Measurements from ENCODE around the gene SDHAF4.
"Not testable (repeated sequence)": the region's sequence is repeated elsewhere in the genome, so short reads cannot be mapped to it uniquely, and the experiment has no call there.

Gene SDHAF4

GRCh38 chr6:70549327-70549726 is 17.4 kb upstream of the SDHAF4 start:
- no peaks in the 10 kb centered on the region for H3K27me3 ChIP-seq (ENCODE audit: control insufficient read depth, insufficient read depth, low read length)

GRCh38 chr6:70551566-70551965 is 15.2 kb upstream of the SDHAF4 start:
- H3K9ac ChIP-seq (ENCODE audit: low read depth, low read length): no peak overlapping the region
- 0 out of 2 replicates have a peak, but pooled peaks cover 2% of the 10 kb centered on the region for H3K36me3 ChIP-seq (ENCODE audit: control insufficient read depth, insufficient read depth, low read length)
- H3K4me1 ChIP-seq (ENCODE audit: control insufficient read depth, insufficient read depth, low read length): peaks cover 17% of the 10 kb centered on the region
- no peak overlapping the region for H3K27ac ChIP-seq (ENCODE audit: low read depth, low read length)
- H3K4me3 ChIP-seq (ENCODE audit: low read depth, low read length): no peak overlapping the region
- H3K9me3 ChIP-seq (ENCODE audit: control insufficient read depth, insufficient read depth, low read length): no peaks in the 10 kb centered on the region
- no peaks in the 10 kb centered on the region for H3K27me3 ChIP-seq (ENCODE audit: control insufficient read depth, insufficient read depth, low read length)

More at GRCh38 chr6:70549327-70549726, 17.4 kb upstream of the SDHAF4 start:
- Histone ChIP-seq H3K9me3 (ENCODE audit: control insufficient read depth, insufficient read depth, low read length) (no peaks in the 10 kb centered on the region), H3K4me1 (ENCODE audit: control insufficient read depth, insufficient read depth, low read length) (peaks cover 22% of the 10 kb centered on the region), H3K27ac (ENCODE audit: low read depth, low read length) (no peak overlapping the region), H3K9ac (ENCODE audit: low read depth, low read length) (no peak overlapping the region), H3K4me3 (ENCODE audit: low read depth, low read length) (no peak overlapping the region), H3K36me3 (ENCODE audit: control insufficient read depth, insufficient read depth, low read length) (0 out of 2 replicates have a peak, but pooled peaks cover 2% of the 10 kb centered on the region)

GRCh38 chr6:70552286-70552940 is 14.3 kb upstream of the SDHAF4 start:
- not testable (repeated sequence) for H3K4me3 ChIP-seq (ENCODE audit: low read depth, low read length); H3K9me3 ChIP-seq (ENCODE audit: control insufficient read depth, insufficient read depth, low read length); H3K4me1 ChIP-seq (ENCODE audit: control insufficient read depth, insufficient read depth, low read length); H3K27me3 ChIP-seq (ENCODE audit: control insufficient read depth, insufficient read depth, low read length); H3K27ac ChIP-seq (ENCODE audit: low read depth, low read length); H3K36me3 ChIP-seq (ENCODE audit: control insufficient read depth, insufficient read depth, low read length); H3K9ac ChIP-seq (ENCODE audit: low read depth, low read length)

- Histone ChIP-seq H3K36me3 (ENCODE audit: control insufficient read depth, insufficient read depth, low read length) (0 out of 2 replicates have a peak, but pooled peaks cover 2% of the 10 kb centered on the region), H3K4me1 (ENCODE audit: control insufficient read depth, insufficient read depth, low read length) (peaks cover 4% of the 10 kb centered on the region), H3K9ac (ENCODE audit: low read depth, low read length) (no peak overlapping the region), H3K4me3 (ENCODE audit: low read depth, low read length) (no peak overlapping the region), H3K9me3 (ENCODE audit: control insufficient read depth, insufficient read depth, low read length) (no peaks in the 10 kb centered on the region), H3K27ac (ENCODE audit: low read depth, low read length) (no peak overlapping the region), H3K27me3 (ENCODE audit: control insufficient read depth, insufficient read depth, low read length) (no peaks in the 10 kb centered on the region)
Observed at GRCh38 chr6:70552974-70553373, 13.8 kb upstream of the SDHAF4 start.

- Histone ChIP-seq H3K27me3 (ENCODE audit: control insufficient read depth, insufficient read depth, low read length) (no peaks in the 10 kb centered on the region), H3K4me1 (ENCODE audit: control insufficient read depth, insufficient read depth, low read length) (no peaks in the 10 kb centered on the region), H3K9ac (ENCODE audit: low read depth, low read length) (no peak overlapping the region), H3K9me3 (ENCODE audit: control insufficient read depth, insufficient read depth, low read length) (no peaks in the 10 kb centered on the region), H3K4me3 (ENCODE audit: low read depth, low read length) (no peak overlapping the region), H3K36me3 (ENCODE audit: control insufficient read depth, insufficient read depth, low read length) (peaks cover 5% of the 10 kb centered on the region; the same call in 1 of the 2 replicates), H3K27ac (ENCODE audit: low read depth, low read length) (no peak overlapping the region)
Observed at GRCh38 chr6:70557998-70558397, 8.7 kb upstream of the SDHAF4 start.

- H3K27ac ChIP-seq (ENCODE audit: low read depth, low read length); H3K27me3 ChIP-seq (ENCODE audit: control insufficient read depth, insufficient read depth, low read length); H3K4me3 ChIP-seq (ENCODE audit: low read depth, low read length): not testable (repeated sequence)
Observed at GRCh38 chr6:70562401-70562800, 4.3 kb upstream of the SDHAF4 start.

GRCh38 chr6:70563530-70563929 is 3.2 kb upstream of the SDHAF4 start:
- Histone ChIP-seq H3K4me1 (ENCODE audit: control insufficient read depth, insufficient read depth, low read length) (peaks cover 9% of the 10 kb centered on the region; the same call in 1 of the 2 replicates), H3K27me3 (ENCODE audit: control insufficient read depth, insufficient read depth, low read length) (no peaks in the 10 kb centered on the region; the same call in 1 of the 2 replicates), H3K36me3 (ENCODE audit: control insufficient read depth, insufficient read depth, low read length) (peaks cover 10% of the 10 kb centered on the region), H3K9me3 (ENCODE audit: control insufficient read depth, insufficient read depth, low read length) (no peaks in the 10 kb centered on the region), H3K4me3 (ENCODE audit: low read depth, low read length) (no peak overlapping the region), H3K27ac (ENCODE audit: low read depth, low read length) (peak overlapping the region; percentile 16), H3K9ac (ENCODE audit: low read depth, low read length) (no peak overlapping the region)

More at GRCh38 chr6:70562401-70562800, 4.3 kb upstream of the SDHAF4 start:
- H3K4me1 ChIP-seq (ENCODE audit: control insufficient read depth, insufficient read depth, low read length); H3K36me3 ChIP-seq (ENCODE audit: control insufficient read depth, insufficient read depth, low read length); H3K9ac ChIP-seq (ENCODE audit: low read depth, low read length); H3K9me3 ChIP-seq (ENCODE audit: control insufficient read depth, insufficient read depth, low read length): not testable (repeated sequence)

- no peaks in the 10 kb centered on the region for H3K4me1 ChIP-seq (ENCODE audit: control insufficient read depth, insufficient read depth, low read length)
- H3K9me3 ChIP-seq (ENCODE audit: control insufficient read depth, insufficient read depth, low read length): no peaks in the 10 kb centered on the region
- no peak overlapping the region for H3K4me3 ChIP-seq (ENCODE audit: low read depth, low read length)
- H3K9ac ChIP-seq (ENCODE audit: low read depth, low read length): no peak overlapping the region
- peaks cover under 1% of the 10 kb centered on the region for H3K36me3 ChIP-seq (ENCODE audit: control insufficient read depth, insufficient read depth, low read length)
- no peaks in the 10 kb centered on the region for H3K27me3 ChIP-seq (ENCODE audit: control insufficient read depth, insufficient read depth, low read length)
- no peak overlapping the region for H3K27ac ChIP-seq (ENCODE audit: low read depth, low read length)
Observed at GRCh38 chr6:70574643-70575042, 7.9 kb downstream of the SDHAF4 start.

GRCh38 chr6:70575899-70576495 is 9.3 kb downstream of the SDHAF4 start:
- no peak overlapping the region for H3K27ac ChIP-seq (ENCODE audit: low read depth, low read length)

GRCh38 chr6:70586114-70586513 is 19.4 kb downstream of the SDHAF4 start:
- Histone ChIP-seq H3K36me3 (ENCODE audit: control insufficient read depth, insufficient read depth, low read length) (peaks cover 18% of the 10 kb centered on the region; the same call in 1 of the 2 replicates), H3K9me3 (ENCODE audit: control insufficient read depth, insufficient read depth, low read length) (no peaks in the 10 kb centered on the region), H3K4me1 (ENCODE audit: control insufficient read depth, insufficient read depth, low read length) (no peaks in the 10 kb centered on the region), H3K27me3 (ENCODE audit: control insufficient read depth, insufficient read depth, low read length) (no peaks in the 10 kb centered on the region), H3K4me3 (ENCODE audit: low read depth, low read length) (no peak overlapping the region), H3K9ac (ENCODE audit: low read depth, low read length) (no peak overlapping the region), H3K27ac (ENCODE audit: low read depth, low read length) (no peak overlapping the region)

More at GRCh38 chr6:70575899-70576495, 9.3 kb downstream of the SDHAF4 start:
- Histone ChIP-seq H3K4me1 (ENCODE audit: control insufficient read depth, insufficient read depth, low read length) (no peaks in the 10 kb centered on the region), H3K4me3 (ENCODE audit: low read depth, low read length) (no peak overlapping the region), H3K9me3 (ENCODE audit: control insufficient read depth, insufficient read depth, low read length) (no peaks in the 10 kb centered on the region), H3K9ac (ENCODE audit: low read depth, low read length) (no peak overlapping the region), H3K36me3 (ENCODE audit: control insufficient read depth, insufficient read depth, low read length) (peaks cover 8% of the 10 kb centered on the region), H3K27me3 (ENCODE audit: control insufficient read depth, insufficient read depth, low read length) (no peaks in the 10 kb centered on the region)

GRCh38 chr6:70590400-70590799 is 23.7 kb downstream of the SDHAF4 start:
- Histone ChIP-seq H3K4me1 (ENCODE audit: control insufficient read depth, insufficient read depth, low read length) (no peaks in the 10 kb centered on the region), H3K9me3 (ENCODE audit: control insufficient read depth, insufficient read depth, low read length) (no peaks in the 10 kb centered on the region), H3K36me3 (ENCODE audit: control insufficient read depth, insufficient read depth, low read length) (peaks cover 8% of the 10 kb centered on the region; the same call in 1 of the 2 replicates), H3K27ac (ENCODE audit: low read depth, low read length) (no peak overlapping the region), H3K4me3 (ENCODE audit: low read depth, low read length) (no peak overlapping the region), H3K9ac (ENCODE audit: low read depth, low read length) (no peak overlapping the region), H3K27me3 (ENCODE audit: control insufficient read depth, insufficient read depth, low read length) (no peaks in the 10 kb centered on the region)

Measured in HUES48 (cell line).